Endometrium (tissue), 2 donors: Measurements from ENCODE around the gene PGAP1.
"Not testable (repeated sequence)": the region's sequence is repeated elsewhere in the genome, so short reads cannot be mapped to it uniquely, and the experiment has no call there.

Source experiments
- FAIRE-seq: peaks from 2 replicates; lab custom pipeline; 2012; peaks lifted over from hg19 to GRCh38; lab: Jason Lieb, UNC
- donor health status: control.
- donor health status: control.

Gene PGAP1

DNA sequence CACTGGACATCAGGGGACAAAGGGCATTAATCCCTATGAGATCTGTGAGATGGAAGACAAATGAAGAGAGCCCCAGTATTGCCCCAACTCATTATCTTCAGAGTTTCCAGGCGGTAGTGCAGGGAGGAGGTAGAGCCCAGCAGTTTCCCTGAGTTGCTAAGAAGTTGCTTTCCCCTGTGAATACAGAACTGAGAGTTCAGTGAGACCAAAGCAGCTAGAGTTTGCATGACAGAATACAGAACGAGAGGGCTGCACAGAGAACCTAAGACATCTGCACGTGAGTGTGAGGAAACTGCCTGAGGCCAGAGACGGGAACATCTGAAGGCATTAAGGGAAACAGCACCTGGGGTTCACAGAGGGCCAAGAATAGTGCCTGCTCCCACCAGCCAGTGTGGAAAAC, 18.1 kb upstream of the PGAP1 start:
- no peak for FAIRE-seq

DNA sequence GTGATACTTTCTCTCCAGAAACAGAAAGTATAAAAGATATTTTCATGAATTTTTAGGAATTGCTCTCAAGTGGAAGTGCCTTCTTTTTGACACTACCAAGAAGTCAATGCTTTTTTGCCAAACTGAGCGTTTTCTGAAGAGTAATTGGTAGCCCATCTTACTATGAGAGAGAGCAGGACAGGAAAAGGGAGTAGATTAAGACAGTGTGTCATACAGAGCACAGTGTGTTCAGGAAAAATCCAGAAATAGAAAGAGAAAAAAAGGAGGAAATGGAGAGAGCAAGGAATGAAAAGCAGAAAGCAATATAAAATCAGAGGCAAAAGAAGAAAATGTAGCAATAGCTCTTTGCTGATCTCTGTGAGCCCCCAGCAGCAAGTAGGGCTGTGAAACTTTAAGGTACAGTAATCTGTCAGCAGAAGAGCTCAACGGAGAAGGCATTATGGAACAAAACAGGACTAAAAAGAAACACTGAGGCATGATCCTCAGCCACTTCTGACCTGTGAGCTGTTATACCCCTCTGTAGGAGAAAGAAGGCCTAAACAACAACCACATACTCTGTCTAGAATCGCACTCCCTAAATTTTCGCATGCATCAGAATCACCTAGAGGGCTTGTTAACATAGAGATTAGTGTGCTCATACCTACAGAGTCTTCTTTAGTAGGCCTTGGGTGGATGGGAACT, 15.0 kb upstream of the PGAP1 start:
- no peak for FAIRE-seq

DNA sequence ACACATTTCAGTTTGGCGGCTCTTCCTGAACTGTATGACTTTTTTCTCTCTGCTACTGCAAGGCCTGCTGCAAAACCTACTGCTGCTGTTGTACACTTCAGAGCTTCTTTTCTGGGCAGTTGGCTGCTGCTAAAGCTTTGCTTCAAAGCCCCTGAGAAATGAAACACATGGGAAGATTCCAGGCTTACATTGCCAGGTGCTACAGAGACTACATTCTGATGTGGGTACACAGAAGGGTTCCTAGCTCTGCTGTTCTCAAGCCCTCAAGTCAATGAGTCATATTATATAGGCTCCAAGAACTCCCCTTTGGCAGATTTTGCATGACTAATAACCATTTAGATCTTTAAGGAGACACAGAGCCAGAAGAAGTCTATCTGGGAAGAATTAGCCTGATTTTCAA, 12.9 kb upstream of the PGAP1 start:
- no peak for FAIRE-seq

DNA sequence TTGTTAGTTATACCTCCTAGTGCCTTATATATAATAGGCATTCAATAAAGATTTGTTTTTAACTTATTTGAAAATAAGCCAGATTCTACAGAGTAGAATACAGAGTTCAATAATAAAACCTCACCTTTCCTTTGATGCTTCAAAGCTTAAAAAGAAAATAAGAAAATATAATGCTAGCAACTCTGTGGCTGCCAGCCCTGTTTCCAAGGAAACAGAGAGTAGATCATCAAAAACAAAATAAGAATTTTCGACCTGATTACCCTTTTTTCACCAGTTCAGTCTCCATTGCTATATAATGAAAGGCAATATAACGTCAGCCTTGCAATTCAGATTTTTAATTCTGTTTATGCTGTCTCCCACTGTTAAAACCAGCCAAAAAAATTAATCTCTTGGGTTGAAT, 8.9 kb upstream of the PGAP1 start:
- FAIRE-seq = no peak

DNA sequence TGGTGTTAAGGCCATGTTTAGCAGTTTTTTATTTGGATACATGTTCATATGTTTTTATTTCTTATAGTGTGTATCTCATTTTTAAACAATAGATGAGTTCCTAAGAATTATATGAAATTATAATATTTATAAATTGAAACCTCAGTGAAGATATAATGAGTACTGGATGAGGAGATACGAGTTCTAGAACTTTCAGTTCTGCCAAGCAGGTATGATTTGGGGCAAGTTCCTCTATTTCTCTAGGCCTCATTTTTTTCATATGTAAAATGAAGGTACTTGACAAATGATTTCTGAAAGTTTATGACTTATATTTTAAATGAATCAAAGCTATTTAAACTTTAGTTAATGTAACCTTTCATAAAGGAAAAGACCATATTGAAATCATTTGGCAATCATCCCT, 8.2 kb upstream of the PGAP1 start:
- no peak for FAIRE-seq

DNA sequence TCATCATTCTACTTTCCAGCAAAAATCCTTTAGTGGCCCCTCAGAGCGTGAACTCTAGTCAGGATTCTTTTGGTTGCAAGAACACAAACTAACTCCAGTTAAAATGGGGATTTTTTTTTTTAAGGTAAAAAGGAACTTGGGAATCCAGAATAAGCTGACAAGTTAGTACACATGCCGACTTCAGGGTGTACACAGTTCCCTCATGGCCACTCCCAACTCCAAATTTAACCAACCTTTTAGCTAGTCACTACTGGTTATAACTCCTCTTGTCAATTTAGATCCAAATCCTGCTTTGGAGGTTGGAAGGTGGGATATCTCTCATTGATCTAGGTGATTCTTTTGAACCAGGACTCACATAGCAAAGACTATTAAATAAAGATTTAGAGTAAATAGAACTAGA, 5.0 kb upstream of the PGAP1 start:
- no peak for FAIRE-seq

DNA sequence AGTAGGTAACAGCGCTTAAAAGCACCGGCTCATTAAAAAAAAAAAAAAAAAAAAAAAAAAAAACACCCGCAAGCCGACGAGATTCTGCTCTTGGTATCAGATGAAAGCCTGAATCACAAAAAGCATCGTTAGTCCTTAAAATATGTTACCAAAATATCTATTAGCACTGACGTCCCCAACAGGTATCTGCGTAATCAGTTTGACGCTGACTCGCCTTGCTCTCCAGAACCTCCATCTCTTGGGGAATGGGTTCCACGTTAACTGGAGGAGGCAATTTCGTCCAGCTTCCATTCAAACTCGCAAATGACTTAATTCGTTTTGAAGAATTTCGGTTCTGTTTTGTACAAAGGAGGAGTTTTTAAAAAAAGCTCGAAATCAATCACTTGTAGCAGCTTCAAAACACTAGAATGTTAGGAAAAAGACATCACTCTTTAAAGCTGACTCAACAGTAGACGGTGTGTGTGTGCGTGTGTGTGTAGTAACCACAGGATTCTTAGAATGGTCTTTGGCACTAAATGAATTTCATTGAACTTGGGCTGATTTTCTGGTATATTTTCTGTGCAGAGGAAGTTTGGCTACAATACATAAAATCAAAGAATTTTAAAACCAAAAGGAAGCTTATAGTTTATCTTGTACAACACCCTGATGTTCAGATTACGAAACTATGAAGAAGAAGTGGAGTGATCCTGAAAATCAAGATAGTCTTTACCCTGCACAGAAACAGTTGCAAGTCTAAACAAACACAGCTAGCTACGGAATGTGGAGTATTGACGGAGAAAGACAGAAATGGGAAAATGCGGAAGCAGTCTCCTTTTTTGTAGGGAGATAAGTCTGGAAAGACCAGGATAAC, 1.1 kb upstream of the PGAP1 start:
- FAIRE-seq = no peak

DNA sequence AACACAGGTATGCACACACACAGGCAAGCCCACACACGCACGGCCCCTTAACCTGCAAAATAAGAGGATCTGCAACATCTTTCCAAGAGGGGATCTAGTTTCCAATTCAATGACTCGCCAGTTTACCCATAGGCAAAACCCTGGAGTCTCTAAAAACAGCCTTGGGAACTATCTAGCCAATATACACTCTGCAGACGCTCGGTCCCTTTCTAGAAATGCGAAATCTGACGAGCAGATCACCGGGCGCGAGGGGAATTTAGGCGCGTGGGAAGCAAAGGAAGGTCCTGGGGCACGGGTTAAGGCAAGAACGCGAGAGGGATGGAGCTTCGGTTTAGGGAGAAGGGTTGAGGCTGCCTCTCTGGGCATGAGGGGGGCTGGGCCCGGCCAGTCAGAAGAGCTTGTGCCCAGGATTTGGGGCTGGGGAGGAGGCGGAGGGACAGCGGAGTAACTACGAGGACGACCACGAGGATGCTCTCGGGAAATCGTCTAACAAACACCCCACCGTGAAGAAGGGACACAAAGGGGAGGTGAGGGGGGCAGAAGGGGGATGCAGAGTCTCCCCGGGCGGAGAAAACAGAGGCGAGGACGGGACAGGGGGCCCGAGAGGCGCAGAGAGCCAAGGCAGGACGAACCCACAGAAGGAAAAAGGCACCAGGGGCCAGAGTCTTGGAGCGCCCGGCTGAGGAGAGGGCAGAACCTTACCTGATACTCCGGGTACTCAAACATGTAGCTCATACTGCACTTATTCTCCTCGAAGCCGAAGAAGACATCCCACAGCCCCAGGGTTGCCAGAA, 542 bp downstream of the PGAP1 start:
- FAIRE-seq = no peak

DNA sequence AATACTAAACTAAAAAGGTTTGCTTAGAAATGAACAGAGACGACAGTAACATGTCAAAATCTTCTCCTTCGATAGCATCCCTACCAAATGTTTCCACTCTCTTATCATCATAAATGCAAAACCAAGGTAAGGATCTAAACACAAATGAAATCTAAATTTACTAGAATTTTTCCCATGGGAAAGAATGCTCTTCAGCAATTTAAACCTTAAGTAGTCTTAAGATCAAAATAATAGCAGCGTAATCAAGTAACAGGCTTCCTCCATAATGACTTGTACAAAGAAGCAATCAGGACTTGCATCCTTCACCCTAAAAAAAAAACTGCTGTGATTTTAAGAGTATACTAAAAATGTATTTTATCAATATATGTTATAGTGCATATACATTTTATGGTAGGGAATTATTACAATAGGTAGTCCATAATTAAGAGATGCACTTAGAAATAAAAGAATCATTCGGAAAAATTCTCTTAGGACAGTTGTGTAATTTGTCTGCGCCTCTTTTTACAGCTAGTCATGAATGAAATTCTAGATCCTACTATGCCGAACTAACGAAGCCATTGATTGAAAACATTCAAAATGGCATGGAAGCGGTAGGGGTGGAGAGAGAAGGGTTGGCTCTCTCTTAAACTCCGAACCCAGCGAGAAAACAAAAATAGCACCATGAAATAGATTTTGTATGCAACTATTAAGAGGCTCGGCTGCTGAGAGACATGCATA, 1.3 kb downstream of the PGAP1 start:
- no peak for FAIRE-seq

DNA sequence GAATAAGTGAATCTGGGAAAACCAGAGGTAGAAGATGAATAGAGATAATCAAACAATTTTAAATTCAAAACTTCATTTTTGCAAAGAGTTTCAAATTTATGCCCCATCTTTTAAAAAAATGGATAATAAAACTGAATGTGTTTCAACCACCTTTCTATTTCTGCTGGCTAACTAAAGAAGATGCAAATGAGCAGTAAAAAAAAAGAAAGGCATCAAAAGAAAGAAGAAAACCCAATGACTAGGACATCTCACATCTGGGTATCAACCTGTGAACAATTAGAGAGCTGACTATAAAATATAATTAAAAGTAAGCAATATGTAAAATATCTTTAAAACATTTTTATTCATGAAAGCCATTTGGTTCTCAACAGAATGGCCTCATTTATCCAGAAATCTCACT, 2.5 kb downstream of the PGAP1 start:
- no peak for FAIRE-seq

DNA sequence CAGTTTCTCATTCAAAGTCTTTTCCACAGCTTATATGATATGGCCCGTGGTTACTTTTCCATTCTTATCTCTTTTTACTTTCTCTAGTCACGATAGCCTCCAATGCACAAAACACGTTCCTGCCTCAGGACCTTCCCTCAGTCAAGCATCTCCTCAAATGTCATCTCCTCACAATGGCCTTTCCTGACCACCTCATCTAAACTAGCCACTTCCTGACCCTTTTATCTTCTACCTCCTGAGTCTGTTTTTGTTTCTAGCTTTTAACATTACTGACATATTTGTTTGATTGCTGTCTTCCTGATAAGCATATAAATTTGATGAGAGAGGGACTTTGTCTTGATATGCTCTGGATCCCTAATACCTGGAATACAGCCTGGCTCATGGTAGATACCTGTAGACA, 7.6 kb downstream of the PGAP1 start:
- FAIRE-seq = no peak

DNA sequence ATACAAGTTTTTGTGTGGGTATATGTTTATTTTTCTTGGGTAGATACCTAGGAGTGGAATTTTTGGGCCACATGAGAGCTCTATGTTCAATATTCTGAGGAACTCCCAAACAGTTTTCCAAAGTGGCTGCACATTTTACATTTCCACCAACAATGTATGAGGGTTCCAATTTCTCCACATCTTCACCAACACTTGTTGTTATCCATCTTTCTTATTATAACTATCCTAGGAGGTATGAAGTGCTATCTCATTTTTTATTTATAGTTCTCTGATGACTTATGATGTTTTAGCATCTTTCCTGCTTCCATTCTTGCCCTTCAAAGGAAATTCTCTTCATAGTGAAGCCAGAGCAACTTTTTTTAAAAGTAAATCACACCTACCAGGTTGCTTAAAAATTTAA, 8.7 kb downstream of the PGAP1 start:
- no peak for FAIRE-seq

DNA sequence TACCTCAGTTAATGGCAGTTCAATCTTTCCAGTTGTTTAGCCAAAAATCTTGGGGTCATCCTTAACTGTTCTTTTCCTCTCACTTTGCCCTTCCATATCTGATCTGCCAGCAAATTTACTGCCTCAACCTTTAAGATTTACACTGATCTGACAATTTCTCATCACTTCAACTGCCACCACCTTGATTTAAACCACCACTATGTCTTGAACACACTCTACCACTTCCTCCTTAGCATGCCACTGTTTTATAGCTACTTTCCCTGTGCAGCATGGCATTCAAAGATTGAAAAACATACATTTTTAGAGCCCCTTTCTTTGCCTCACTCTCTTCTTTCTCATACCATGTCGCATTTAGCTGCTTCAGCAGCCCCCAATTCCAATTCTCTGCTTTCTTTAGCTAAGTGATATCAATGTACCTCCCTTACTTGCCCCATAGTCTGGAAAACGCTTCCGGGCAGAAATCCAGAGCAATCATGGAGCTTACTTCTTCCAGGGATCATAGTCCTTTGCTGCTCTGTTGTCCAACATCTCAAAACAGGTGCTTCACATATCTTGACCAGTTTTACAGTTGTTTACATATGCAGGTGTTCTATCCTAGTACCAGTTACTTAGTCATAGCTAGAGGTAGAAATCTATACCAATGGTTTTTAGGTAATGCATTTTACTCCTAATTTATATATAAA, 10.9 kb downstream of the PGAP1 start:
- FAIRE-seq = no peak

DNA sequence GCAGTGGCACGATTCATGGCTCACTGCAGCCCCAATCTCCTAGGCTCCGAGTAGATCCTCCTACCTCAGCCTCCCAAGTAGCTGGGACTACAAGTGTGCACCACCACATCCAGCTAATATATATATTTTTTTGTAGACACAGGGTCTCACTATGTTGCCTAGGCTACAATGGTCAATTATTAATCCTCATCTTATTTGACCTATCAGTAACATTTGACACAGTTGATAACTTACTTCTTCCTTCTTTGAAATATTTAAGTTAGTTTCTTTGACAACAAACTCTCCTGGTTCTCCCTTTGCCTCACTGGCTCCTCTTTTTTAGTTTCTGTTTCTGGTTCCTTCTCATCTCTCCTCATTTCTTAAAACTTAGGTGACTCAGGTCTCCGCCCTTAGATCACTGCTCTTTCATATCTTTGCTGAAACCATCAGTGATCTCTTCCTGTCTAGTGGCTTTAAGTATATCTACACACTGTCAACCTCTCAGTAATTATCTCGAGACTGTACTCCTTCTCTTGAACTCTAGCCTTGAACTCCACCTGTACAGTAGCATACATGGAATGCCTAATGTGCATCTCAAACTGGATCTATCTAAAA, 11.5 kb downstream of the PGAP1 start:
- no peak for FAIRE-seq

DNA sequence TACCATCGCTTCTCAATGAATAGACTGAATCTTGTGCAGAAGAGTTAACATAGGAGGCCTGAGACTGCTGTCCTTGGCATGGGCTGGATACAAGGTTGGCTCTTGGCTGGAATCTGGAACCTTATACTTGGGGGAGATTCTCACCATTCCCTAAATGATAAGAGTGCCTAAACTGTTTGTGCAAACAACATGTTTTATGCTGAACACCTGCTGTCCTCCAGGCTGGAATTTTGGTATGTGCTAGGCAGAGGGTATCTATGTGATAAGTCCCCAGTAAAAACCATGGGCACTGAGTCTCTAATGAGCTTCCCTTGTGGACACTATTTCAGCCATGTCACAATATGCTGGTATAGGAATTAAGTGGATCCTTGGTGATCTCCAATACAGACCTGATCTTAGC, 12.8 kb downstream of the PGAP1 start:
- no peak for FAIRE-seq

DNA sequence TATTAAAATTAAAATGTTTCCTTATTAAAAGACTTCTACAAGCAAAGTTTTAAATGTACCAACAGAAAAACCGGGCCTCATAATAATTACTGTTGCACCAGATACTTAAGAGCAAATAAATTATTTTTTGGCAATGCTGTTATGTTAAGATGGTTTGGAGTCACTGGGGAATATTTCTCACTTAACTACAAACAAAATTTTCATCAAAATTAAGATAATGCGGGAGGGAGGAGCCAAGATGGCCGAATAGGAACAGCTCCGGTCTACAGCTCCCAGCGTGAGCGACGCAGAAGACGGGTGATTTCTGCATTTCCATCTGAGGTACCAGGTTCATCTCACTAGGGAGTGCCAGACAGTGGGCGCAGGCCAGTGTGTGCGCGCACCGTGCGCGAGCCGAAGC, 21.1 kb downstream of the PGAP1 start:
- FAIRE-seq = not testable (repeated sequence)

DNA sequence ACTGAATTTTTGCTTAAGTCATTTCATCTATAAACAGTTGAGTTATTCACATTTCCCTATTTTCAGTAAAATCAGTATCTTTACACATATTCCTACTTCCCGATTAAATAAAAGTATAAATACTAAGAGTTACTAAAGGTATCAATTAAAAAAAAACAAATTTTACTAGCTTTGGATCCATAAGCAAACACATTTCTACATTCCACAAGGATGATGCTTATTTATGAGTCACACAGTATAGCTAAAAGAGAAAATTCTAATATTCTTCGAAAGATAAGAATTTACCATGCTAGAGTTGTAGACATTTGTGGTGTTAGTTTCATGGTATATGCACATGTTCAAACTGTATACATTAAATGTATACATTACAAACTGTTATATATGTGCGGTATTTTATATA, 23.7 kb downstream of the PGAP1 start:
- FAIRE-seq = no peak

DNA sequence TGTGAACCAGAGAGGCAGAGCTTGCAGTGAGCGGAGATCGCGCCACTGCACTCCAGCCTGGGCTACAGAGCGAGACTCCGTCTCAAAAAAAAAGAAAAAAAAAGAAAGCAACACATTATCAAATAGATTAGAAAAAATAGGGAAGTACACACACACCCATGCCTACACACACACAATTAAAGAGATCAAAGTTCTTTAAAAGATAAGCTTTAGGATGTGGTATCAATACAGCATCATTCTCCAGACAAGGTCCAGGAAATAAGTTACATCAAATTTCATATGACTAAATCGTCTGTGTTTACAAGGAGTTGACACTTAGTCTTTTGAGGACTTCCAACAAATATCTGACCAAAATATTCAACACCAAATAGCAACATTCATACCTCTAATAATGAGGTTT, 25.7 kb downstream of the PGAP1 start:
- FAIRE-seq = no peak

DNA sequence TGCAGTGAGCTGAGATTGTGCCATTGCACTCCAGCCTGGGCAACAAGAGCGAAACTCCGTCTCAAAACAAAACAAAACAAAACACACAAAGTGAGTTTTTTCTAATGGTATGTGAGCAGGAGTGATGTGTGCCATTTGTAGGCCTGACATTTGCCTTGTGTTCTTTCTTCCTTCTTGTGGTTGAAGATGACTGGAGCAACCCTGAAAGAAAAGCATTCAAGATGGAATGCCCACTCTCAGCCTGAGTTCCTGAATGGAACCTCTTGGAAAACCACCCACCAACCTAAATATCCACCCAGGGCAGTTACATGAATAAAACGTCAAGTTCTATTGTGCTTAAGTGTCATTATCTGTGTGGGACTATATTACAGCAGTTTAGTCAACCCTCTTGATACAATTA, 26.5 kb downstream of the PGAP1 start:
- FAIRE-seq = no peak

DNA sequence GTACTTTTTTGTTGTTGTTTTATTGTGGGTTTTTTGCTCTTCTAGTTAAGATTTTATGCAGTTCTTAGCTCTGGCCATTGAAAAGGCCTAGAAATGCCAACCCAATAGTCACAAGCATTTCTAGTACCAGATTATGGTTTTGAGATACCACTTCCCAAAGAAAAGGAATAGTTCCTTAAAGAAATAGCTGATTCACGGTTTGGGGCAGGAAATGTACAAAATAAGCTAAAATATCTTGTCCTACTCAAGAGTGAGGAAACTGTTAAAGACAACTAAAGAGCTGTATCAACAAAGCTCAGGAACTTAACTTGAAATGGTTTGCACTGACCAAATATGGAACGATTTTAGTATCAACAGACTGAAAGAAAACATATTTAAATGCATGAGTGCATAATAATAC, 35.4 kb downstream of the PGAP1 start:
- no peak for FAIRE-seq

DNA sequence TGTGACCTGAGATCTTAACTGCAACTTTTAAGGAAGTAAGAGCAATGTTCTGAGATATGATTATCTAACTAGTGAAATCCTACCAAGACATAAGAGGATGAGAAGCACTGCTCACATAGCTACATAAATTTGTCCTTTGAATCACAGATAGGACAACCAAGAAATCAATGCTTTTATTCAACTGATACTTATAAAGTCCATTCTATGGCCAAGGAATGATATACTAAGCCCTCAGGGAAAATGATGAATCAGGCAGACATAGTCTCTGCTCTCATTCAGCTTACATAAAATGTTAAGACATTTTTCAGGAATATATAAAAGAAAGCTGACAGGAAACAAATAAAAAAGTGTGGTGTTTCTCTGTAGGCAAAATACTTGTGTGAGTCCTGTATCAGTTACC, 39.1 kb downstream of the PGAP1 start:
- no peak for FAIRE-seq
